Heart left ventricle (tissue), 16 donors: ENCODE data around the gene CCNY. TPM values are rescaled to one million over a fixed set of nuclear protein-coding genes. Genes with fewer than 3 reads are reported as not detected.

Source experiments
- ATAC-seq, 4 donors: fragments of 200-7000 bp; cut with Tn5 transposase; one replicate each; pipeline ENCODE4 v1.9.1; 2020 to 2022; ENCODE audit warnings: moderate library complexity in 4 of 4, mild to moderate bottlenecking in 3 of 4, moderate number of reproducible peaks in 1 of 4
- DNase-seq, 5 donors: peaks; one replicate each; pipeline ENCODE4 v3.0.0-alpha.2; 2020
- H3K27ac ChIP-seq, 12 donors: fragments of 200-600 bp; sonication (generic) in 4 of 12; one replicate each; pipeline versions ENCODE4 v1.5.0 to v1.8.0; 2016 to 2022; ENCODE audit warnings: mild to moderate bottlenecking in 2 of 12
- H3K27me3 ChIP-seq, 9 donors: fragments of 200-600 bp; sonication (generic) in 2 of 9; one replicate each; pipeline versions ENCODE4 v1.5.1 to v1.8.0; 2016 to 2022; ENCODE audit warnings: mild to moderate bottlenecking in 3 of 9
- H3K36me3 ChIP-seq, 9 donors: fragments of 200-600 bp; sonication (generic) in 2 of 9; one replicate each; pipeline versions ENCODE4 v1.5.0 to v1.8.0; 2018 to 2022; ENCODE audit warnings: mild to moderate bottlenecking in 2 of 9
- H3K4me1 ChIP-seq, 12 donors: fragments of 200-600 bp; sonication (generic) in 4 of 12; one replicate each; pipeline versions ENCODE4 v1.5.0 to v1.8.0; 2016 to 2022; ENCODE audit warnings: mild to moderate bottlenecking in 3 of 12
- H3K4me3 ChIP-seq, 12 donors: fragments of 200-600 bp; sonication (generic) in 4 of 12; one replicate each; pipeline versions ENCODE4 v1.5.0 to v1.8.0; 2017 to 2022; ENCODE audit warnings: mild to moderate bottlenecking in 9 of 12, moderate library complexity in 4 of 12
- H3K9me3 ChIP-seq, 12 donors: fragments of 200-600 bp; sonication (generic) in 4 of 12; one replicate each; pipeline versions ENCODE4 v1.5.0 to v1.8.0; 2016 to 2022; ENCODE audit warnings: mild to moderate bottlenecking in 1 of 12
- CTCF ChIP-seq, 12 donors: fragments of 200-600 bp; sonication (generic) in 4 of 12; IDR thresholded peaks; one replicate each; pipeline versions ENCODE4 v1.5.0 to v1.8.0; 2018 to 2022; ENCODE audit warnings: antibody characterized with exemption in 12 of 12, mild to moderate bottlenecking in 5 of 12
- POLR2A ChIP-seq, 2 donors: fragments of 450-650 bp; IDR thresholded peaks; one replicate each; pipeline ENCODE4 v1.6.1; 2017; ENCODE audit warnings: antibody characterized with exemption in 2 of 2, mild to moderate bottlenecking in 2 of 2, moderate library complexity in 2 of 2
- WGBS, 4 donors: extraction: QIAGEN DNeasy Blood & Tissue Kit in 2 of 4; methylation state at CpG; one replicate each; pipeline versions ENCODE4 v1.1.5 to v1.1.7; 2013 to 2018; 5-methylcytosine and 5-hydroxymethylcytosine counted together
- intact Hi-C, 10 donors: fragments of 100-400 bp; cut with DNase I; formaldehyde crosslinking; loops; one replicate each; pipeline versions ENCODE4 v1.11.1 to v1.14.2; 2022
- polyA plus RNA-seq, 2 donors: library from polyadenylated mRNA; stranded (reverse); fragments of 200-250 nt; gene quantifications; one replicate each; pipeline ENCODE4 v1.2.3, GENCODE V29; 2013
- total RNA-seq, 9 donors: library from RNA; depleted of rRNA in 2 of 9; stranded (reverse); fragments of >200 nt in 2 of 9; fragmentation: NEBNext Ultra II Directional in 3 of 9; extraction: Animal tissue kit (Norgen Biotek cat#: 25700) in 3 of 9; gene quantifications; one replicate each; pipeline versions ENCODE4 v1.1.0 to v1.2.4, GENCODE V29; 2016 to 2023
- donor health status: ischemic (EF 13 %, LVEDD 7.1; RV severe dilation, severe dysfunction).
- donor health status: healthy with polysubstance abuse.
- donor health status: DM: no; HTN: yes; CAD: no.
- donor health status: DM: no; HTN: no; CAD: no.
- donor health status: ischemic (EF 25% LVEDD 6.9; RV normal size, moderate dysfunction).
- donor health status: ischemic (EF 25% LVEDD 5.7; RV mildly dilated, moderate dysfunction).
- donor health status: healthy.
- donor health status: DM: yes; HTN: yes; CAD: no.
- donor health status: ischemic (EF 35%, LVEDD 5.7; RV mildly dilated, moderate dysfunction).
- donor health status: nonischemic (EF 11% LVEDD 7.7; RV severe dilation, severe dysfunction).
- donor health status: DM: yes; HTN: yes; CAD: no.
- donor health status: PGD.
- donor health status: ischemic (EF 29% LVEDD 5.4; RV normal size, mild dysfunction).
- donor health status: nonischemic (EF 23%, LVEDD 6.1; RV moderate dilation, normal function).

The CCNY gene
- total and polyA plus RNA-seq, 11 donors = 26.4 to 106 (median 80.7) TPM

GRCh38 chr10:35608328-35608672, 272.0 kb downstream of the CCNY start:
- TF ChIP-seq POLR2A (IDR thresholded peaks at IDR 0.05) = no peak
- TF ChIP-seq CTCF (IDR thresholded peaks at IDR 0.05) = no peak
- Histone ChIP-seq H3K4me3 (peak overlapping the region; percentile 37 to 62 (median 52)), H3K27me3 (peaks cover 0 to 36% (median 26%) of the 10 kb centered on the region in 9 donors), H3K4me1 (peaks cover 0 to 12% (median 2%) of the 10 kb centered on the region in 12 donors), H3K36me3 (no peaks in the 10 kb centered on the region), H3K27ac (no peak overlapping the region), H3K9me3 (no peaks in the 10 kb centered on the region)
- ATAC-seq (peak in 1 of 4 donors; percentile 21), DNase-seq (no peak)
- intact Hi-C loops = loop anchor here in 1 of 10 donors (10.0 kb wide), 1 partner anchor 363 kb away; no protein-coding TSS in a partner anchor
- 60 to 73% (median 65%) methylated on average over 4 to 16 of the region's 16 CpGs for WGBS, 4 donors

GRCh38 chr10:35611750-35612149, 275.4 kb downstream of the CCNY start:
- no peak for DNase-seq
- intact Hi-C loops = no loop called here
- H3K36me3 ChIP-seq = no peaks in the 10 kb centered on the region
- H3K4me1 ChIP-seq = peaks cover 0 to 12% (median 2%) of the 10 kb centered on the region in 12 donors
- TF ChIP-seq POLR2A (IDR thresholded peaks at IDR 0.05) (no peak), CTCF (IDR thresholded peaks at IDR 0.05) (no peak)
- H3K9me3 ChIP-seq = no peaks in the 10 kb centered on the region
- H3K27ac ChIP-seq = no peak overlapping the region
- ATAC-seq = no peak
- peaks cover 0 to 30% (median 23%) of the 10 kb centered on the region in 9 donors for H3K27me3 ChIP-seq
- WGBS, 4 donors = 78 to 85% (median 81%) methylated on average over 6 of the region's 6 CpGs
- no peak overlapping the region for H3K4me3 ChIP-seq

GRCh38 chr10:35612385-35613106, 276.2 kb downstream of the CCNY start:
- DNase-seq (no peak), ATAC-seq (no peak)
- Histone ChIP-seq H3K4me3 (no peak overlapping the region), H3K27me3 (peaks cover 0 to 25% (median 16%) of the 10 kb centered on the region in 9 donors), H3K9me3 (no peaks in the 10 kb centered on the region), H3K4me1 (peaks cover 0 to 9% (median 2%) of the 10 kb centered on the region in 12 donors), H3K36me3 (no peaks in the 10 kb centered on the region), H3K27ac (no peak overlapping the region)
- TF ChIP-seq POLR2A (IDR thresholded peaks at IDR 0.05) (no peak), CTCF (IDR thresholded peaks at IDR 0.05) (no peak)
- 63 to 69% (median 66%) methylated on average over 6 of the region's 6 CpGs for WGBS, 4 donors
- intact Hi-C loops = no loop called here

GRCh38 chr10:35613107-35613440, 276.8 kb downstream of the CCNY start:
- peaks cover 0 to 20% (median 11%) of the 10 kb centered on the region in 9 donors for H3K27me3 ChIP-seq
- peaks cover 0 to 4% (median 0%) of the 10 kb centered on the region in 12 donors for H3K4me1 ChIP-seq
- no peak for DNase-seq
- H3K9me3 ChIP-seq = no peaks in the 10 kb centered on the region
- intact Hi-C loops = no loop called here
- no peak overlapping the region for H3K27ac ChIP-seq
- ATAC-seq = no peak
- 82 to 88% (median 84%) methylated on average over 2 of the region's 2 CpGs for WGBS, 4 donors
- H3K4me3 ChIP-seq = no peak overlapping the region
- TF ChIP-seq POLR2A (IDR thresholded peaks at IDR 0.05) (no peak), CTCF (IDR thresholded peaks at IDR 0.05) (no peak)
- H3K36me3 ChIP-seq = no peaks in the 10 kb centered on the region
